Hematopoietic multipotent progenitor cell treated with erythropoietin and hydrocortisone succinate and interleukin-3 and kit ligand, for 6 days (in vitro differentiated cells): ENCODE results near the gene CBL.
A peak's percentile ranks its signal among the peaks of the same experiment; 100 is the strongest.

ENCODE experiments used
- DNase-seq: peaks from one replicate; pipeline ENCODE4 v3.0.0-alpha.2; 2015

The CBL gene

GRCh38 chr11:119315131-119316015 is 109.2 kb downstream of the CBL start:
- no peak for DNase-seq

DNA sequence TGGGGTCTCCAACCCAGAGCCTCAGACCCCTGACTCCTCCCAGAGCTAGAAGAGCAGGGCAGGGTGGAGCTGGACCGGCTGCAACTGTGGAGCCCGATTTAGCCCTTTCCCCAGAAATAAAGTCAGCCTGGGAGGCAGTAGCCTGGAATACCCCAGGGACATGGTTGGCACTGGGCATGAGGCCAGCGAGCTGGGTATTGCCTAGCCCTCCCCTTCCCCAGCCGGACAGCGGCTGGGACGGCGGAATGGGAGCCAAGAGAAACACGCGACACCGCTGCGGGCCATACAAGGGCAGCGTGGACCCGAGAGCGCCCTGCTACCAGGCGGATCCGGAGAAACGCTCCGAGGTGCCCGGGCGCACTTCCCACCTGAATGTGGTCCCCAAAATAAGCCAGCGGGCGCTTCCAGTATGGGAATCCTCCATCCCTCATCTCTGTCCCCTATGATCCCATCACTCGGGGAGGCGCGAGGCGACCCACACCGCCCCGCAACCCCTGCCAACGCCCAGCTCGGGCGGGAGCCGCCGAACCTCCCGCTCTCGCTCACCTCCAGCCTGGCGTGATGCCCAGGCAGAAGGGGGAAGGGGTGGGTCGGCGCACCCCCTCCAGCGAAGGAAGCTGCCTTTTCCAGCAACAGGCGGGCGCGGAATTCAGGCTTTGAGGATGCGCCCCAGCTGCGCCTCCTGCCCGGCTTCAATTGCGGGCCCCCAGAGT is 110.0 kb downstream of the CBL start:
- DNase-seq = no peak

DNA sequence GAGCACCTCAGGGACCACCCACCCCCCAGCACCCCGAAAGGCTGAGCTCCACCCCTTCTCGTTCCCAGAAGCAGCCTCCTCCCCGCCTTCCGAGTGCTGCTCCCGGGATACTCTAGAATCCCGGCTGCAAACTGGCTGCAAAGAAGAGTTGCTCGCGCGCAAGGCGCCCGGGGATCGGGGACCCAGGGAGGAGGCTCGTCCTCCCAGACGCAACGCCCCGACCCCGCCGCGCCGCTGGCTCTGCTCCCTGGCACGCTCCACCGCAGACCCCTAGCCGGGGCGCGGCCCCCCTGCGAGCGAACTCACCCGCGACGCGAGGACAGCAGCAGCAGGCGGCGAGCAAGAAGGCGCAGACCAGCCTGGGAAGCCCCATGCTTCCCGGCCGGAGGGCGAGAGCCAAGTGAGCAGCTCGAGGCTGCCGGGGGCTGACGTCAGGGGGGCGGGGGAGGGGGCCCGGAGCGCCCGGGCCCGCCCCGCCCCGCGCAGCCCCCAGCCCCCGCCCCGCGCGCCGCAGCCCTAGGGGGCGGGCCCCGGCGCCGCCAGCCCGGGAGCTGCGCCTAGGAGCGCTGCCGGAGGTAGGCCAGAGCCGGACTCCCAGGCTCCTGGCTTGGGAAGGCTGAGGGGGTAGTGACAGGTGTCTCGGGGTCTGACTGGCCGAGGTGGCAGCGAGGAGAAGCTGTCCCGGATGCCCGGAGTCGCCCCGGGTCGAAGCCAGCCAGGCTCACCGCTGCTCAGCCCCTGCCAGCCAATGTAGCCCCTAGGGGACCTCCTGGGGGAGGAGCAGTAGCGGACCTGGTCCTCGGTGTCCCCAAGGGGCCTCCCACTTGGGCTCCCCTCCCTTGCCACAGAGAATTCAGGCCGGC is 110.8 kb downstream of the CBL start, which contains the start of gene MCAM:
Gene MCAM (minus strand): TSS at position 402 of the 863 bp plus-strand sequence. CDS start 29 bp downstream, at position 373.
- no peak for DNase-seq

- no peak for DNase-seq
These were observed 111.6 kb downstream of the CBL start for GRCh38 chr11:119317592-119318239.

DNA sequence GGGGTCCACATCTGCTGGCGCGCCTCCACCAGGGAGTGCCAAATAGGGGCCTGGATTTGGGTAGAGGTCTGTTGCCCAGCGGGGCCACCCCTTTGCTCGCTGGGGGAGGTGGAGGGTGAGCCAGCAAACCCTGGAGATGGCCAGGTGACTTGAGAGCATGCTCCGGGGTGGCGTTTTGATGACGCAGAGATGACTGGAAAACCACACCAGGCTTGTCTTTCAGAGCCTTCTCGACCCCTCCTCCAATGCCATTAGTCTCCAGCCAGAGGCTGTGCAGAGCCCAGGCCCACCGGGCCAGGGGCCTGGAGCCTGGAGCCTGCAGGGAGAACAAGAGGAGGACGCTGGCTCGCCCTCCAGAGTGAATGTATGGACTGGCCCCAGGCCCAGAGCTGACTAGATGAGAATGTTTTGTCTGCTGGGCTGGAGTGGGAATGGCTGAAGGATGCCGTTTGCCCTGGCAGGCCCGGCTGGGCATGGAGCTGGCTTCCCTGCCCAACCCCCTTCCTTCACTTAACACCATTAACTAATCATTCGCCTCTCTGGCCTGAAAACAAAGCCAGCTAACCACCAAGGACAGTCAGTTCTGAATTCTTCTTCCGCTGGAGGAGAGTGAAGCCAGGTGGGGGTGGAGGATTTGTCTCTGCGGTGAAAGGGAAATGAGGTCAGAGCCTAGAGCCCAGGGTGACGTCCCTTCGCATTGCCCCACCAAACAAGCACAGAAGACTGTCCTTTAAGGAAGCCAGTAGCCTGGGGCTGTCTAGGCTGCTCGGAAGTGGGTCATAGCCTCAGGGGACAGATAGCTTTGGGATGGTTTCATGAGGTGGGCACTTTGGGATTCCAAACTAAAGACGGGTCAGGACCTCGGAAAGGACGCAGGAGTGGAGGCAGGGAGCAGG is 112.3 kb downstream of the CBL start:
- DNase-seq = no peak

GRCh38 chr11:119319136-119319699 is 113.1 kb downstream of the CBL start:
- no peak for DNase-seq

DNA sequence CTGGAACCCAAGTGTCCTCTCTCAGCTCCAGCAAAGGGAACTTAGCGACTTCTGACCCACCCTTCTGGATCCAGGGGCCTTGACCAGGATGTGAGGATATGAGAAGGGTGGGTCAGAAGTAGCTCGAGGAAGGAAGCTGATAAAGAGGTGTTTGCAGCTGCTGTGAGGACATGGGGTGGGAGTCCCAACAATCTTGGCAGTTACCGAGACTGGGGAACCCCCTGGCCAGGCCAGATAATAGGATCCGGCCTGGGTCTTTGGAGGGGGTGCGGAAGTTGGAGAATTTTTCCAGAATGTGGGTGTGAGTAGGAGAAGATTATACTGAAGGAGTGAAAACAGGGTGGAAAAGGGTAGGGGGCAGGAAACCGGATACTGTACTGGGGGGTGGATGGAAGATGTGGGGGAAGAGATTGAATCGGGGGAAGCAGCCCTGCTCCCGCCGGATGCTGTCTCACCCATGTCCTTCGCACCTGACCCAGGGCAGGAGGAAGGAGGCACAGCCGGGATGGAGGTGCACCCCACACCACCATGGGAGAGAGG is 113.6 kb downstream of the CBL start:
- DNase-seq = no peak

DNA sequence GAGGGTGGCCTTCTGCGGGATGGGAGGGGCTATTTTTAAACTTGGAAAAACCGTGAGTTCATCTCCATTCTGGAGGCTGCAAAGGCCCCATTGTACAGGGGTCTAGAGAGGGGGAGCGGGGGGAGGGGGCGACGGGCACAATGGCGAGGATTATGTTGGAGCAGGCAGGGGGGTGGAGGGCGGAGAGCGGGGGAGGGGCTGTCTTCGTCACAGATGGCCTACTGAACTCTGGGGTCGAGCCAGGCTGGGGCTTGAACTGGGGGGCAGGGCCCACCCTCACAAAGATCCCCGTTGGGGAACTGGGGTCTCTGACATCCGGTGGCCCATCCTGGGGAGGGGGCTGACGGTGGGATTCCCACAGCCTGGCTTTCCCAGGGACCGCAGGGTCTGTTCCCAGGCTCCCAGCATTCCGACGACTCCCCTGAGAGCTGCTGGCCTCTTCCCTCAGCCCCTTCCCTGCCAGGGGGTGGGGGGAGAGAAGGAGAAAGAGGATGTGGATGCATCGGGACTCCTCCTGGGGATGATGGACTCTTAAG is 114.2 kb downstream of the CBL start:
- DNase-seq = no peak

GRCh38 chr11:119320776-119321524 is 114.8 kb downstream of the CBL start:
- DNase-seq = peak; percentile 49

DNA sequence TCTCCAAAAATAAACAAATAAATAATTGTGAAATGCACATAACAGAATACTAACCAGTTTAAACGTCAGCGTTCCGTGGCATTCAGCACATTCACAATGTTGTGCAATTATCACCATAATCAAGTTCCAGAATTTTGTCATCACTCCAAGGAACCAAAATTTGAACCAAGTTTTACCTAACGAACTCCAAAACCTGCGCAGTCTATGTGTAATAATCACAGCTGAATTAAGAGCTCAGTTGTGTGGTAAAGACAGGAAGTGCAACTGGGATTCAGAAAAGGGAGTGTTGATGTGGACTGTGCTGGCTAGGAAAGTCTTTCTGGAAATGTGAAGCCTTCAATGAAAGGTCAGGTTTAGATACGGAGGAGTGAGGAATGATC is 116.2 kb downstream of the CBL start:
- DNase-seq = no peak

DNA sequence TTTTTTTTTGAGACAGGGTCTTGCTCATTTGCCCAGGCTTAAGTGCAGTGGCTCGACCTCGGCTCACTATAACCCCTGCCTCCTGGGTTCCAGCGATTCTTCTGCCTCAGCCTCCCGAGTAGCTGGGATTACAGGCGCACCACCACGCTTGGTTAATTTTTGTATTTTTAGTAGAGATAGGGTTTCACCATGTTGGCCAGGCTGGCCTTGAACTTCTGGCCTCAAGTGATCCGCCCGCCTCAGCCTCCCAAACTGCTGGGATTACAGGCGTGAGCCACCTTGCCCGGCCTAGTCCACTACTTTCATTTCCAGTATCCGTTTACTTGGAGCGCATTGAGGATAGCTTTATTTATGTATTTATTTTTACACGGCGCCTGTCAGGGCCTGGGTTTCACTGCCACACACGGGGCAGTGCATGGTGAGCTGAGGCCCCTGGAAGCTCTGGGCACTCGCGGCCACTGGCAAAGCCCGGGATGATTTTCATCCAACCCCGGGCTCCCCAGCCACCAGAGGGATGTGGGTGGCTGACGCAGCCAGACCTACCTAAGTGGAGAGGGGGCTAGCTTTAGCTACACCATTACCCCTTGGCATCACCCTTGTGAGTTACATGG is 116.9 kb downstream of the CBL start:
- no peak for DNase-seq

DNA sequence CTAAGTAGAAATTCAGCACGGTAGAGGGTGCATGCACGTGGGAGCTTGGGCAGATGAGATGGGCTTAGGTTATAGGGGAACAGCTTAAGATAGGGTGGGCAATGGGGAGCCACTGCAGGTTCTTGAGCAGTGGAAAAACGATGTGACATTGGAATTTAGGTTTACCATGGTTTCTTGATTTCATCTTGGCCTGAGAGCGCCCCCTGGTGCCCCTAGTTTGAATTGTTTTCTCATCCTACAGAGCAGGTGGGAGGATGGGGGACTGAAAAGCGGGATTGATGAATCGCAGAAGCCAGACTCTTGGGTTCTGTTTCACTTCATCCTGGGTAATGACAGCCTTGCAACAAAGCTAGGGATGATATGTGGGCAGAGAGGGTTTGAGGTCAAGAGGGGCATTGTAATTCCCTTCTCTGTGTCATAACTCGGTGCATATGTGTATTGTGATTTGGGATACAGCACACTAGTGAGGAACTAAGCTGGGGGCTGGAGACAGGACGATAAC is 117.4 kb downstream of the CBL start:
- DNase-seq = peak; percentile 75

DNA sequence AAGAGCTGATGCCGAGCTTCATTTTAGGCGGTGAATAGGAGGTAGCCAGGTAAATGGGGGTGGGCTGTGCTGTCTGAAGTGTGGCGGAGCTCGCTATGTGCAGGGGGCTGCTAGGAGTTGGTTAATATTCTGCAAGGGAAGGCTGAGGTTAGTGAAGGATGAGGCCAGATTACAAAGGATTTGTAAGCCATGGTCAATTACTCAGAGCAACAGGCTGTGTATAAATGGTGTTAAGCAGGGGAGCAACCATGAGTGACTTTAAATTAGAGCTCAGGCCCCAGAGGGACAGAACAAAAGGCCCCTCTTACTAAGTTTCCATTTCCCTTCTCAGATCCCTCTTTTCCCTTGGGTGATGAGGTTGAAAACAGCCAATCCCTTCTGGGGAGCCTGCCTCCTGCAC is 118.0 kb downstream of the CBL start:
- DNase-seq = no peak

DNA sequence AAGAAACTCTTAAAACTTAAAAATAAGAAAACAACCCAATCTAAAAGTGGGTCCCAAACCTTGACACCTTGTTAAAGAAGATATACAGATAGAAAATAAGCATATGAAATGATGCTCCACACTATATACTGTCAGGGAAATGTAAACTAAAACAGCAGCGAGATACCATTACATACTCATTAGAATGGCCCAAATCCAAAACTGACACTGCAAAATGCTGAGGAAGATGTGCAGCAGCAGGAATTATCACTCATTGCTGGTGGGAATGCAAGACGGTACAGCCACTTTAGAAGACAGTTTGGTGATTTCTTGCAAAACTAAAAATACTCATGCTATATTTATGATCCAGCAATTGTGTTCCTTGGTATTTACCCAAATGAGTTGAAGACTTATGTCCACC is 123.2 kb downstream of the CBL start:
- no peak for DNase-seq

DNA sequence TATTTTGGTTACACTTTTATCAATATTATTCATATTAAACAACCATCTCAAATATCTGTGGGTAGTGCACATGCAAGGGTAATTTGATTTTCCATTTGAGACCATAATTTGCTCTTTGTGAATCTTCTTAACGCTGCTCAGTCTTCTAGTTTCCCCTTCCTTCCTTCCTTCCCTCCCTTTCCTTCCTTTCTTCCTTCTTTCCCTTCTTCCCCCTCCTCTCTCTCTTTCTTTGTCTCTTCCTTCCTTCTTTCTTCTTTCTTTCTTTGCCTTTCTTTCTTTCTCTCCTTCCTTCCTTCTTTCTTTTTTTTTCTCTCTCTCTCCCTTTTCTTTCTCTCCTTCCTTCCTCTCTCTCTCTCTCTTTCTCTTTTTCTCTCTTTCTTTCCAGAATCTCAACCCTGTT is 124.1 kb downstream of the CBL start:
- DNase-seq = no peak

DNA sequence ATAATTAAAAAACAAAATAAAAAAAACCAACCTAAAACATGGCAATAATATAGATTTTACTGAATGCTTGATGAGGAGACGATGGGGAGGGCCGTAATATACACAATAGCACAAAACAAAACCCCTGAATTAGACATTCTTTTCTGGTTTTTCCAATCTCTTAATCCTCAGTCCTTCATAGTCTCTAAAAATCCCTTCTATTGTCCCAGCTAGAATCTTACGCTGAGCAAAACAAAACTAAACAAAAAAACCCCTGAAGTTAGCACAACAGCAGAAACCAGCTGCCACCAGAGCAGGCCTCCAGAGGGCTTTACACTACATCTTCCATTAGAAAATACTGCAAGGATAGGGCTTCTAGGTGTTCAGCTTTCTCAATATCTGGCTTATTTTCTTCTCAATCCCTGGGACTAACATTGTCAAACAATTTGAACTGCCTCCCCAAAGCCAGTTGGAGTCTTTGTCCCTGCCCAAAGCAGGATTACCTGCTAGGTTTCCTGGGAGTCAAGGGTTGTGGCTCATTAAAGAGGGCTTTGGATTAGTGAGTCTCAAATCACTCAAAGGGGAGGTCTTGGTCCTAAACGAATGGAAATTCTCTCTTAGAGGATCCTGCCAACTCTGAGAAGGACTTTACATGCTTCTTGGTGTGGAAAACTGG is 126.1 kb downstream of the CBL start:
- DNase-seq = no peak

GRCh38 chr11:119334174-119334930 is 128.2 kb downstream of the CBL start, which contains the start of gene RNF26:
Gene RNF26, plus strand, starts transcription at chr11:119334527. Its CDS starts 596 bp downstream, at chr11:119335123.
- DNase-seq = peak; percentile 99
